Spleen (tissue), 11 donors: Measurements from ENCODE around the gene CNIH2. TPM values are rescaled to one million over a fixed set of nuclear protein-coding genes. Genes with fewer than 3 reads are reported as not detected.
A peak's percentile ranks its signal among the peaks of the same experiment; 100 is the strongest.

Experiments used
- DNase-seq: peaks from one replicate; pipeline ENCODE4 v3.0.0-alpha.2; 2020
- H3K27ac ChIP-seq, 8 donors: fragments of 200-600 bp; sonication (generic) in 7 of 8; 1 replicate in 4 of 8; 2 replicates in 4 of 8; pipeline versions ENCODE4 v1.5.0 to v1.8.0; 2016 to 2021; ENCODE audit warnings: inconsistent platforms in 4 of 8, mild to moderate bottlenecking in 4 of 8, moderate library complexity in 1 of 8
- H3K27me3 ChIP-seq, 7 donors: fragments of 200-600 bp; sonication (generic) in 6 of 7; replicated peaks in 1 of 7; 1 replicate in 4 of 7; 2 replicates in 3 of 7; pipeline versions ENCODE4 v1.5.0 to v1.8.0; 2016 to 2021; ENCODE audit warnings: inconsistent platforms in 3 of 7, mild to moderate bottlenecking in 1 of 7
- H3K36me3 ChIP-seq, 6 donors: fragments of 200-600 bp; sonication (generic) in 5 of 6; 1 replicate in 4 of 6; 2 replicates in 2 of 6; pipeline versions ENCODE4 v1.5.0 to v1.8.0; 2016 to 2021; ENCODE audit warnings: inconsistent platforms in 2 of 6
- H3K4me1 ChIP-seq, 6 donors: fragments of 200-600 bp; sonication (generic) in 5 of 6; 1 replicate in 3 of 6; 2 replicates in 3 of 6; pipeline versions ENCODE4 v1.5.0 to v1.8.0; 2016 to 2021; ENCODE audit warnings: inconsistent platforms in 3 of 6
- H3K4me3 ChIP-seq, 8 donors: fragments of 200-600 bp; sonication (generic) in 7 of 8; 1 replicate in 4 of 8; 2 replicates in 4 of 8; pipeline versions ENCODE4 v1.5.0 to v1.8.0; 2016 to 2021; ENCODE audit warnings: inconsistent platforms in 4 of 8, mild to moderate bottlenecking in 4 of 8, moderate library complexity in 2 of 8
- H3K9me3 ChIP-seq, 8 donors: fragments of 200-600 bp; sonication (generic) in 7 of 8; 1 replicate in 4 of 8; 2 replicates in 4 of 8; pipeline versions ENCODE4 v1.5.0 to v1.8.0; 2016 to 2021; ENCODE audit warnings: inconsistent platforms in 4 of 8
- POLR2A ChIP-seq, 3 donors: fragments of 450-650 bp; IDR thresholded peaks; one replicate each; pipeline ENCODE4 v1.5.1; 2017; ENCODE audit warnings: antibody characterized with exemption in 3 of 3, mild to moderate bottlenecking in 1 of 3
- POLR2AphosphoS5 ChIP-seq, 3 donors: sonication (generic); formaldehyde crosslinking; IDR thresholded peaks; one replicate each; pipeline ENCODE4 v1.5.1; 2017; ENCODE audit warnings: antibody characterized with exemption in 3 of 3
- WGBS, 5 donors: extraction: QIAGEN DNeasy Blood & Tissue Kit in 3 of 5; methylation state at CpG; one replicate each; pipeline versions ENCODE4 v1.1.5 to v1.1.7; 2013 to 2018; 5-methylcytosine and 5-hydroxymethylcytosine counted together
- intact Hi-C: fragments of 100-400 bp; cut with DNase I; formaldehyde crosslinking; loops from one replicate; pipeline ENCODE4 v1.15.0; 2023; ENCODE audit warnings: low total_unique reads
- polyA plus RNA-seq, 3 donors: library from polyadenylated mRNA; stranded (reverse); fragments of 200-250 nt; gene quantifications; one replicate each; pipeline ENCODE4 v1.2.1, GENCODE V29; 2013
- total RNA-seq, 7 donors: library from RNA; depleted of rRNA in 3 of 7; stranded (reverse); fragments of >200 nt in 3 of 7; fragmentation: NEBNext Ultra II Directional in 4 of 7; extraction: Animal tissue kit (Norgen Biotek cat#: 25700) in 4 of 7; gene quantifications; one replicate each; pipeline versions ENCODE4 v1.1.0 to v1.2.1, GENCODE V29; 2016 to 2021
- TF ChIP-seq, protein P1 (sequence below), 11 experiments: fragments of 200-600 bp in 7 of 11; fragments of 450-650 bp in 4 of 11; sonication (generic) in 4 of 11; IDR thresholded peaks in 8 of 11; conservative IDR thresholded peaks in 3 of 11; 1 replicate in 7 of 11; 2 replicates in 4 of 11; pipeline versions ENCODE4 v1.4.0 to v1.8.0; 2016 to 2021; ENCODE audit warnings: antibody characterized with exemption in 11 of 11, inconsistent platforms in 4 of 11, mild to moderate bottlenecking in 1 of 11
- donor health status: healthy with polysubstance abuse.
- donor health status: DM: no; HTN: no; CAD: no; lungs with moderate emphysema.
- donor health status: DM: no; HTN: no; CAD: no.
- donor health status: Bipolar disorder and iron deficiency.
- donor health status: healthy.
- donor health status: DM: no; HTN: no; CAD: no.
- donor health status: DM: yes; HTN: yes; CAD: no.

The CNIH2 gene
- total and polyA plus RNA-seq, 10 donors, result 0.20 to 1.9 (median 0.77) TPM; not detected in 2

- TF ChIP-seq, protein P1, sequence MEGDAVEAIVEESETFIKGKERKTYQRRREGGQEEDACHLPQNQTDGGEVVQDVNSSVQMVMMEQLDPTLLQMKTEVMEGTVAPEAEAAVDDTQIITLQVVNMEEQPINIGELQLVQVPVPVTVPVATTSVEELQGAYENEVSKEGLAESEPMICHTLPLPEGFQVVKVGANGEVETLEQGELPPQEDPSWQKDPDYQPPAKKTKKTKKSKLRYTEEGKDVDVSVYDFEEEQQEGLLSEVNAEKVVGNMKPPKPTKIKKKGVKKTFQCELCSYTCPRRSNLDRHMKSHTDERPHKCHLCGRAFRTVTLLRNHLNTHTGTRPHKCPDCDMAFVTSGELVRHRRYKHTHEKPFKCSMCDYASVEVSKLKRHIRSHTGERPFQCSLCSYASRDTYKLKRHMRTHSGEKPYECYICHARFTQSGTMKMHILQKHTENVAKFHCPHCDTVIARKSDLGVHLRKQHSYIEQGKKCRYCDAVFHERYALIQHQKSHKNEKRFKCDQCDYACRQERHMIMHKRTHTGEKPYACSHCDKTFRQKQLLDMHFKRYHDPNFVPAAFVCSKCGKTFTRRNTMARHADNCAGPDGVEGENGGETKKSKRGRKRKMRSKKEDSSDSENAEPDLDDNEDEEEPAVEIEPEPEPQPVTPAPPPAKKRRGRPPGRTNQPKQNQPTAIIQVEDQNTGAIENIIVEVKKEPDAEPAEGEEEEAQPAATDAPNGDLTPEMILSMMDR (IDR thresholded peaks at IDR 0.05 in 8 of 11, conservative IDR thresholded peaks at IDR 0.05 in 3 of 11), result peak in 7 of 11 experiments; percentile 25 to 50 (median 32)
- TF ChIP-seq POLR2A (IDR thresholded peaks at IDR 0.05) (peak in 1 of 3 donors; percentile 69), POLR2AphosphoS5 (IDR thresholded peaks at IDR 0.05) (peak; percentile 93 to 94 (median 93))
- WGBS, 5 donors, result 1 to 4% (median 2%) methylated on average over 30 to 61 of the region's 61 CpGs
- Histone ChIP-seq H3K36me3 (peaks cover 0 to 64% (median 25%) of the 10 kb centered on the region in 6 donors), H3K27ac (peak overlapping the region; percentile 94 to 99 (median 96)), H3K9me3 (no peaks in the 10 kb centered on the region), H3K4me1 (peaks cover 17 to 60% (median 51%) of the 10 kb centered on the region in 6 donors), H3K27me3 (no peaks in the 10 kb centered on the region), H3K4me3 (peak overlapping the region; percentile 82 to 99 (median 90))
- intact Hi-C loops, result no loop called here
- peak; percentile 97 for DNase-seq
These were observed 10.4 kb upstream of the CNIH2 start for GRCh38 chr11:66267379-66268243.

- WGBS, 5 donors, result 0 to 1% (median 0%) methylated on average over 37 to 64 of the region's 64 CpGs
- intact Hi-C loops, result no loop called here
- peaks cover 0 to 64% (median 26%) of the 10 kb centered on the region in 6 donors for H3K36me3 ChIP-seq
These were observed 9.6 kb upstream of the CNIH2 start, which contains the start of gene RAB1B for GRCh38 chr11:66268244-66268951. TSS of gene RAB1B (plus strand) at chr11:66268639. CDS start at chr11:66268680, 41 bp downstream.

GRCh38 chr11:66268952-66269905 lies 8.7 kb upstream of the CNIH2 start:
- Histone ChIP-seq H3K27me3 (no peaks in the 10 kb centered on the region), H3K27ac (peak overlapping the region; percentile 94 to 99 (median 96)), H3K4me3 (peak overlapping the region; percentile 82 to 99 (median 90)), H3K36me3 (peaks cover 0 to 64% (median 31%) of the 10 kb centered on the region in 6 donors), H3K4me1 (peaks cover 17 to 76% (median 56%) of the 10 kb centered on the region in 6 donors), H3K9me3 (no peaks in the 10 kb centered on the region)
- WGBS, 5 donors, result 1 to 2% (median 1%) methylated on average over 28 to 32 of the region's 32 CpGs
- TF ChIP-seq, protein P1 (IDR thresholded peaks at IDR 0.05 in 8 of 11, conservative IDR thresholded peaks at IDR 0.05 in 3 of 11), result peak in 3 of 11 experiments; percentile 11 to 25 (median 16)
- no peak for TF ChIP-seq POLR2A (IDR thresholded peaks at IDR 0.05)
- TF ChIP-seq POLR2AphosphoS5 (IDR thresholded peaks at IDR 0.05), result no peak
- intact Hi-C loops, result no loop called here
- peak; percentile 89 for DNase-seq

More at GRCh38 chr11:66268244-66268951, 9.6 kb upstream of the CNIH2 start, which contains the start of gene RAB1B:
- Histone ChIP-seq H3K9me3 (no peaks in the 10 kb centered on the region), H3K4me3 (peak within 1 kb of the TSS; percentile 82 to 99 (median 90)), H3K27me3 (no peaks in the 10 kb centered on the region), H3K27ac (peak within 1 kb of the TSS; percentile 94 to 99 (median 96)), H3K4me1 (peaks cover 17 to 67% (median 56%) of the 10 kb centered on the region in 6 donors)
- peak; percentile 100 for DNase-seq
- TF ChIP-seq, protein P1 (IDR thresholded peaks at IDR 0.05 in 8 of 11, conservative IDR thresholded peaks at IDR 0.05 in 3 of 11), result peak in 1 of 11 experiments; percentile 9
- TF ChIP-seq POLR2A (IDR thresholded peaks at IDR 0.05) (peak in 1 of 3 donors; percentile 57), POLR2AphosphoS5 (IDR thresholded peaks at IDR 0.05) (peak; percentile 90 to 96 (median 95))
